GM21515 (cell line): ENCODE measurements around the gene DCPS.

Source experiments
- ATAC-seq: cut with Tn5 transposase; IDR thresholded peaks from one replicate; pipeline ENCODE4 v1.9.1; 2021; ENCODE audit not compliant: unreplicated experiment

DCPS gene

GRCh38 chr11:126327281-126328000 is 23.6 kb downstream of the DCPS start:
- ATAC-seq, result no peak

GRCh38 chr11:126328001-126328390 is 24.1 kb downstream of the DCPS start:
- no peak for ATAC-seq

GRCh38 chr11:126328444-126328843 is 24.6 kb downstream of the DCPS start:
- ATAC-seq, result no peak

- no peak for ATAC-seq
Observed at GRCh38 chr11:126328938-126329643, 25.2 kb downstream of the DCPS start.

- ATAC-seq, result no peak
Observed at GRCh38 chr11:126329644-126330211, 25.9 kb downstream of the DCPS start.

GRCh38 chr11:126331286-126331685 is 27.4 kb downstream of the DCPS start:
- ATAC-seq, result no peak

GRCh38 chr11:126332221-126332711 is 28.4 kb downstream of the DCPS start:
- no peak for ATAC-seq

GRCh38 chr11:126333142-126333541 is 29.3 kb downstream of the DCPS start:
- ATAC-seq, result no peak

- no peak for ATAC-seq
Observed at GRCh38 chr11:126334659-126335462, 31.0 kb downstream of the DCPS start.

GRCh38 chr11:126335463-126335760 is 31.6 kb downstream of the DCPS start:
- no peak for ATAC-seq

- ATAC-seq, result no peak
Observed at GRCh38 chr11:126336138-126336541, 32.3 kb downstream of the DCPS start.

GRCh38 chr11:126336671-126337101 is 32.8 kb downstream of the DCPS start:
- no peak for ATAC-seq

GRCh38 chr11:126337126-126337473 is 33.2 kb downstream of the DCPS start:
- no peak for ATAC-seq

GRCh38 chr11:126337474-126338241 is 33.8 kb downstream of the DCPS start:
- ATAC-seq, result no peak

GRCh38 chr11:126338346-126339055 is 34.6 kb downstream of the DCPS start:
- ATAC-seq, result no peak

- no peak for ATAC-seq
Observed at GRCh38 chr11:126339073-126339862, 35.4 kb downstream of the DCPS start.

- ATAC-seq, result no peak
Observed at GRCh38 chr11:126339863-126340434, 36.1 kb downstream of the DCPS start.

GRCh38 chr11:126340960-126341606 is 37.2 kb downstream of the DCPS start:
- ATAC-seq, result no peak
